Esophagus muscularis mucosa (tissue), 4 donors: ENCODE results near the gene LCMT2. TPM values are rescaled to one million over a fixed set of nuclear protein-coding genes. Genes with fewer than 3 reads are reported as not detected.

Source experiments
- DNase-seq: peaks from one replicate; pipeline ENCODE4 v3.0.0-alpha.2; 2017; ENCODE audit errors: extremely low spot score
- H3K27ac ChIP-seq, 4 donors: fragments of 200-600 bp; sonication (generic); replicated peaks in 1 of 4; 1 replicate in 3 of 4; 2 replicates in 1 of 4; pipeline ENCODE4 v1.5.1; 2016 to 2019; ENCODE audit warnings: mild to moderate bottlenecking in 1 of 4
- H3K27me3 ChIP-seq, 4 donors: fragments of 200-600 bp; sonication (generic); one replicate each; pipeline versions ENCODE4 v1.5.1 to v1.6.0; 2016 to 2019
- H3K36me3 ChIP-seq, 4 donors: fragments of 200-600 bp; sonication (generic); one replicate each; pipeline ENCODE4 v1.5.1; 2016 to 2019
- H3K4me1 ChIP-seq, 4 donors: fragments of 200-600 bp; sonication (generic); one replicate each; pipeline ENCODE4 v1.5.1; 2016 to 2019
- H3K4me3 ChIP-seq, 4 donors: fragments of 200-600 bp; sonication (generic); 1 replicate in 2 of 4; 2 replicates in 2 of 4; pipeline ENCODE4 v1.5.1; 2016 to 2019; ENCODE audit warnings: mild to moderate bottlenecking in 4 of 4, moderate library complexity in 1 of 4
- H3K9me3 ChIP-seq, 4 donors: fragments of 200-600 bp; sonication (generic); 1 replicate in 3 of 4; 2 replicates in 1 of 4; pipeline ENCODE4 v1.5.1; 2016 to 2019
- EP300 ChIP-seq: sonication (generic); formaldehyde crosslinking; IDR thresholded peaks from one replicate; pipeline ENCODE4 v1.6.1; 2017; ENCODE audit warnings: antibody characterized with exemption
- POLR2A ChIP-seq: fragments of 450-650 bp; IDR thresholded peaks from one replicate; pipeline ENCODE4 v1.6.1; 2017; ENCODE audit warnings: antibody characterized with exemption, moderate library complexity, mild to moderate bottlenecking, low read depth
- POLR2AphosphoS5 ChIP-seq, 2 donors: sonication (generic); formaldehyde crosslinking; IDR thresholded peaks; one replicate each; pipeline ENCODE4 v1.6.1; 2017; ENCODE audit warnings: antibody characterized with exemption in 2 of 2
- WGBS: methylation state at CpG from one replicate; pipeline ENCODE4 v1.1.5; 2018; 5-methylcytosine and 5-hydroxymethylcytosine counted together
- intact Hi-C: fragments of 100-400 bp; cut with DNase I; formaldehyde crosslinking; loops from one replicate; pipeline ENCODE4 v1.15.1; 2023
- total RNA-seq, 4 donors: library from RNA; depleted of rRNA; stranded (reverse); fragments of >200 nt; gene quantifications; one replicate each; pipeline versions ENCODE4 v1.1.0 to v1.2.1, GENCODE V29; 2016
- TF ChIP-seq, protein P1 (sequence below), 3 experiments: fragments of 200-600 bp in 2 of 3; fragments of 450-650 bp in 1 of 3; sonication (generic) in 2 of 3; IDR thresholded peaks; one replicate each; pipeline ENCODE4 v1.5.1; 2017 to 2019; ENCODE audit warnings: antibody characterized with exemption in 3 of 3, mild to moderate bottlenecking in 2 of 3, moderate library complexity in 1 of 3

LCMT2 gene, protein sequence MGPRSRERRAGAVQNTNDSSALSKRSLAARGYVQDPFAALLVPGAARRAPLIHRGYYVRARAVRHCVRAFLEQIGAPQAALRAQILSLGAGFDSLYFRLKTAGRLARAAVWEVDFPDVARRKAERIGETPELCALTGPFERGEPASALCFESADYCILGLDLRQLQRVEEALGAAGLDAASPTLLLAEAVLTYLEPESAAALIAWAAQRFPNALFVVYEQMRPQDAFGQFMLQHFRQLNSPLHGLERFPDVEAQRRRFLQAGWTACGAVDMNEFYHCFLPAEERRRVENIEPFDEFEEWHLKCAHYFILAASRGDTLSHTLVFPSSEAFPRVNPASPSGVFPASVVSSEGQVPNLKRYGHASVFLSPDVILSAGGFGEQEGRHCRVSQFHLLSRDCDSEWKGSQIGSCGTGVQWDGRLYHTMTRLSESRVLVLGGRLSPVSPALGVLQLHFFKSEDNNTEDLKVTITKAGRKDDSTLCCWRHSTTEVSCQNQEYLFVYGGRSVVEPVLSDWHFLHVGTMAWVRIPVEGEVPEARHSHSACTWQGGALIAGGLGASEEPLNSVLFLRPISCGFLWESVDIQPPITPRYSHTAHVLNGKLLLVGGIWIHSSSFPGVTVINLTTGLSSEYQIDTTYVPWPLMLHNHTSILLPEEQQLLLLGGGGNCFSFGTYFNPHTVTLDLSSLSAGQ
- 1 to 10 TPM; 5.4 to 9.3 (median 7.1) TPM for total RNA-seq

DNA sequence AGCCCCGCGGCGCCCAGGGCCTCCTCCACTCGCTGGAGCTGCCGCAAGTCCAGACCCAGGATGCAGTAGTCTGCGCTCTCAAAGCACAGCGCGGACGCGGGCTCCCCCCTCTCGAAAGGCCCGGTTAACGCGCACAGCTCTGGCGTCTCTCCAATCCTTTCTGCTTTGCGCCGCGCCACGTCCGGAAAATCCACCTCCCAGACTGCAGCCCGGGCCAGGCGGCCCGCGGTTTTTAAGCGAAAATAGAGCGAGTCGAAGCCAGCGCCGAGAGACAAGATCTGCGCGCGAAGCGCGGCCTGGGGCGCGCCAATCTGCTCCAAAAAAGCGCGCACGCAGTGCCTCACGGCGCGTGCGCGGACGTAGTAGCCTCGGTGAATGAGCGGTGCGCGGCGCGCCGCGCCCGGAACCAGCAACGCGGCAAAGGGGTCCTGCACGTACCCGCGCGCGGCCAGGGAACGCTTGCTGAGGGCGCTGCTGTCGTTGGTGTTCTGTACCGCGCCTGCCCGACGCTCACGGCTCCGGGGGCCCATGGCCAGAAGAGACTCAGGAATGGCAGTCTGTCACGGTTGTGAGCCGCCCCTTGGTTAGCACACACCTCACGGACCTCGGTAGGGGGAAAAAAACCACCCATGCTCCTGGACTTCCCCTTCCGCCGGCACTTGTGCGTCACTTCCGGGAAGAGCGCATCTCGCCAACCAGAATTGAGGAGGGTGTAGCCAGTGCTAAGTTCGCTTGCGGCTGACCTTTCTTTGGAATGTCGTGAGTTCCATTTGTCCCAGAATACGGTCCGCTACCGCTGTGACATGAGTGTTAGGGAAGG lies at the start of gene LCMT2:
Gene LCMT2 (minus strand): TSS at position 614 of the 820 bp plus-strand sequence. CDS start 84 bp downstream, at position 530.
- peak; percentile 85 to 91 for TF ChIP-seq POLR2AphosphoS5 (IDR thresholded peaks at IDR 0.05)
- TF ChIP-seq EP300: no peak
- TF ChIP-seq, protein P1, sequence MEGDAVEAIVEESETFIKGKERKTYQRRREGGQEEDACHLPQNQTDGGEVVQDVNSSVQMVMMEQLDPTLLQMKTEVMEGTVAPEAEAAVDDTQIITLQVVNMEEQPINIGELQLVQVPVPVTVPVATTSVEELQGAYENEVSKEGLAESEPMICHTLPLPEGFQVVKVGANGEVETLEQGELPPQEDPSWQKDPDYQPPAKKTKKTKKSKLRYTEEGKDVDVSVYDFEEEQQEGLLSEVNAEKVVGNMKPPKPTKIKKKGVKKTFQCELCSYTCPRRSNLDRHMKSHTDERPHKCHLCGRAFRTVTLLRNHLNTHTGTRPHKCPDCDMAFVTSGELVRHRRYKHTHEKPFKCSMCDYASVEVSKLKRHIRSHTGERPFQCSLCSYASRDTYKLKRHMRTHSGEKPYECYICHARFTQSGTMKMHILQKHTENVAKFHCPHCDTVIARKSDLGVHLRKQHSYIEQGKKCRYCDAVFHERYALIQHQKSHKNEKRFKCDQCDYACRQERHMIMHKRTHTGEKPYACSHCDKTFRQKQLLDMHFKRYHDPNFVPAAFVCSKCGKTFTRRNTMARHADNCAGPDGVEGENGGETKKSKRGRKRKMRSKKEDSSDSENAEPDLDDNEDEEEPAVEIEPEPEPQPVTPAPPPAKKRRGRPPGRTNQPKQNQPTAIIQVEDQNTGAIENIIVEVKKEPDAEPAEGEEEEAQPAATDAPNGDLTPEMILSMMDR (IDR thresholded peaks at IDR 0.05): no peak
- Histone ChIP-seq H3K4me3 (peak within 1 kb of the TSS; percentile 68 to 96 (median 80)), H3K27me3 (no peaks in the 10 kb centered on the region), H3K27ac (peak within 1 kb of the TSS; percentile 92 to 97 (median 94)), H3K9me3 (no peaks in the 10 kb centered on the region), H3K36me3 (peaks cover 2 to 7% (median 5%) of the 10 kb centered on the region in 4 donors), H3K4me1 (peaks cover 22 to 34% (median 27%) of the 10 kb centered on the region in 4 donors)
- under 1% methylated on average over 37 of the region's 86 CpGs for WGBS
- intact Hi-C loops: loop anchor here (5.0 kb wide), 1 partner anchor 42 kb away; the partner anchor contains the start of genes TUBGCP4 and ZSCAN29
- DNase-seq: peak; percentile 98

DNA sequence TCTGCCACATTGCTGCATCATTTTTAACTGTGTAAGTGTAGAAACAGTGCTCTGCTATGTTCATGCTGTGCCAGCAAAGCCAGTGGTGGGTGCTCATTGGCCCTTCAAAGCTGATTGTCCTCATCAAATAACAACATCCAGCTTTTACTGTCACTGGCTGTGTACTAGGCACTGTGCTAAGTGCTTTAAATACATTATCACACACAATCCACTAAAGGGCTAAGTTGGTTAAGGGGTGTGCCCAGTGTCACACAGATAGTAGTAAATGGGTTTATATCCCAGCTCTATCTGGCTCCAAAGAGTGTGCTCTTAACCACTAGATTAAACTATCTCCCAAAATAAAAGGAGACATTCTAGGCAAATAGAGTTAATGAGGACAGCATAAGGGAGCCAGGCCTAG lies 48.2 kb upstream of the LCMT2 start:
- DNase-seq: no peak
- H3K27me3 ChIP-seq: no peaks in the 10 kb centered on the region
- peaks cover 4 to 70% (median 36%) of the 10 kb centered on the region in 4 donors for H3K36me3 ChIP-seq
- TF ChIP-seq EP300: no peak
- TF ChIP-seq POLR2A: no peak
- TF ChIP-seq POLR2AphosphoS5 (IDR thresholded peaks at IDR 0.05): no peak
- TF ChIP-seq, protein P1 (IDR thresholded peaks at IDR 0.05): no peak
- H3K4me3 ChIP-seq: no peak overlapping the region
- H3K9me3 ChIP-seq: no peaks in the 10 kb centered on the region
- H3K4me1 ChIP-seq: peaks cover 0 to 8% (median 2%) of the 10 kb centered on the region in 4 donors
- intact Hi-C loops: no loop called here
- no peak overlapping the region for H3K27ac ChIP-seq

DNA sequence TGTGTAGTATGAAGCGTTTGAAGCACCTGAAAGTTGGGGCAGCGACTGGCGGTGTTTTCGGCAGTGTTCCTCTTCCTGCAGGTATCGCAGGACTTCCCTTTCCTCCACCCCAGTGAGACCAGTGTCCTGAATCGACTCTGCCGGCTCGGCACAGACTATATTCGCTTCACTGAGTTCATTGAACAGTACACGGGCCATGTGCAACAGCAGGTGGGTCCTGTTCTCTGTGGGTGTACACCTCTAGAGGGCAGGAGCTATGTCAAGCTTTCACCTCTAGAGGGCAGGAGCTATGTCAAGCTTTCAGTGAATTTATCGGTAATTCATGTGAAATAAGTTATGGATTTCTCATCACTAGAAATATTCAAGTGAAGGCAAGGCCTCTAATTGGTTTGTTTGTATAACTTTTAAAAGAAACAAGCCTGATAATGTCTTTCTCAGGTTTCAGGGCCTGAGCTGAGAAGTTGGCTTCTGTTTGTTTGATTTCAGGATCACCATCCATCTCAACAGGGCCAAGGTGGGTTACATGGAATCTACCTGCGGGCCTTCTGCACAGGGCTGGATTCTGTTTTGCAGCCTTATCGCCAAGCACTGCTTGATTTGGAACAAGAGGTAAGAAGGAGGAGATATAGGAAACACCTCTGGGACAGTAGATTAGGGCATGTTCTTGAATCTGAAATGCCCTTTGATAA lies 45.8 kb upstream of the LCMT2 start:
- H3K27me3 ChIP-seq: no peaks in the 10 kb centered on the region
- TF ChIP-seq EP300: no peak
- TF ChIP-seq, protein P1 (IDR thresholded peaks at IDR 0.05): peak; percentile 38 to 66 (median 48)
- H3K27ac ChIP-seq: no peak overlapping the region
- H3K9me3 ChIP-seq: no peaks in the 10 kb centered on the region
- H3K4me3 ChIP-seq: no peak overlapping the region
- peaks cover 11 to 15% (median 14%) of the 10 kb centered on the region in 4 donors for H3K4me1 ChIP-seq
- no peak for DNase-seq
- WGBS: 88% methylated on average over 13 of the region's 13 CpGs
- peaks cover 4 to 48% (median 22%) of the 10 kb centered on the region in 4 donors for H3K36me3 ChIP-seq
- intact Hi-C loops: no loop called here
